ENCODE data around the gene TEX26.

TEX26 gene

GRCh38 chr13:30974350-30974749 lies 41.9 kb downstream of the TEX26 start:
- no peaks in the 10 kb centered on the region for H3K9me3 ChIP-seq (ENCODE audit: control insufficient read depth, insufficient read depth, low read length)
- no peaks in the 10 kb centered on the region for H3K27me3 ChIP-seq (ENCODE audit: control insufficient read depth, insufficient read depth, low read length)
- H3K27ac ChIP-seq (ENCODE audit: low read length) = no peak overlapping the region
- H3K4me3 ChIP-seq (ENCODE audit: low read length) = no peak overlapping the region
- DNase-seq (ENCODE audit: low read depth, low spot score) = no peak
- H3K36me3 ChIP-seq (ENCODE audit: control insufficient read depth, insufficient read depth, low read length) = no peaks in the 10 kb centered on the region
- WGBS (ENCODE audit: insufficient coverage, insufficient read length) = no CpG with 5 or more reads among the region's 2 CpGs
- H3K4me1 ChIP-seq (ENCODE audit: control insufficient read depth, insufficient read depth, low read length) = no peaks in the 10 kb centered on the region

GRCh38 chr13:30976025-30976424 lies 43.6 kb downstream of the TEX26 start:
- no peak for DNase-seq (ENCODE audit: low read depth, low spot score)
- no peaks in the 10 kb centered on the region for H3K36me3 ChIP-seq (ENCODE audit: control insufficient read depth, insufficient read depth, low read length)
- no peaks in the 10 kb centered on the region for H3K4me1 ChIP-seq (ENCODE audit: control insufficient read depth, insufficient read depth, low read length)
- H3K27ac ChIP-seq (ENCODE audit: low read length) = no peak overlapping the region
- no peaks in the 10 kb centered on the region for H3K9me3 ChIP-seq (ENCODE audit: control insufficient read depth, insufficient read depth, low read length)
- no CpG with 5 or more reads among the region's 4 CpGs for WGBS (ENCODE audit: insufficient coverage, insufficient read length)
- H3K27me3 ChIP-seq (ENCODE audit: control insufficient read depth, insufficient read depth, low read length) = no peaks in the 10 kb centered on the region
- H3K4me3 ChIP-seq (ENCODE audit: low read length) = no peak overlapping the region

- Histone ChIP-seq H3K4me3 (ENCODE audit: low read length) (no peak overlapping the region), H3K9me3 (ENCODE audit: control insufficient read depth, insufficient read depth, low read length) (no peaks in the 10 kb centered on the region), H3K27ac (ENCODE audit: low read length) (no peak overlapping the region), H3K4me1 (ENCODE audit: control insufficient read depth, insufficient read depth, low read length) (no peaks in the 10 kb centered on the region; the same call in 1 of the 2 replicates), H3K36me3 (ENCODE audit: control insufficient read depth, insufficient read depth, low read length) (no peaks in the 10 kb centered on the region), H3K27me3 (ENCODE audit: control insufficient read depth, insufficient read depth, low read length) (no peaks in the 10 kb centered on the region)
- peak; percentile 60 for DNase-seq (ENCODE audit: low read depth, low spot score)
- WGBS (ENCODE audit: insufficient coverage, insufficient read length) = no CpG with 5 or more reads among the region's 15 CpGs
Observed at GRCh38 chr13:30978981-30979956, 46.8 kb downstream of the TEX26 start.

- WGBS (ENCODE audit: insufficient coverage, insufficient read length) = no CpG with 5 or more reads among the region's 3 CpGs
- Histone ChIP-seq H3K27me3 (ENCODE audit: control insufficient read depth, insufficient read depth, low read length) (no peaks in the 10 kb centered on the region), H3K36me3 (ENCODE audit: control insufficient read depth, insufficient read depth, low read length) (no peaks in the 10 kb centered on the region), H3K4me1 (ENCODE audit: control insufficient read depth, insufficient read depth, low read length) (no peaks in the 10 kb centered on the region; the same call in 1 of the 2 replicates), H3K4me3 (ENCODE audit: low read length) (no peak overlapping the region), H3K27ac (ENCODE audit: low read length) (no peak overlapping the region), H3K9me3 (ENCODE audit: control insufficient read depth, insufficient read depth, low read length) (no peaks in the 10 kb centered on the region)
- no peak for DNase-seq (ENCODE audit: low read depth, low spot score)
Observed at GRCh38 chr13:30982506-30982905, 50.0 kb downstream of the TEX26 start.

- no peaks in the 10 kb centered on the region for H3K9me3 ChIP-seq (ENCODE audit: control insufficient read depth, insufficient read depth, low read length)
- H3K36me3 ChIP-seq (ENCODE audit: control insufficient read depth, insufficient read depth, low read length) = no peaks in the 10 kb centered on the region
- H3K4me3 ChIP-seq (ENCODE audit: low read length) = no peak overlapping the region
- H3K4me1 ChIP-seq (ENCODE audit: control insufficient read depth, insufficient read depth, low read length) = no peaks in the 10 kb centered on the region; the same call in 1 of the 2 replicates
- no peak for DNase-seq (ENCODE audit: low read depth, low spot score)
- H3K27ac ChIP-seq (ENCODE audit: low read length) = no peak overlapping the region
- no CpG with 5 or more reads among the region's 3 CpGs for WGBS (ENCODE audit: insufficient coverage, insufficient read length)
- H3K27me3 ChIP-seq (ENCODE audit: control insufficient read depth, insufficient read depth, low read length) = no peaks in the 10 kb centered on the region
Observed at GRCh38 chr13:30982906-30983305, 50.5 kb downstream of the TEX26 start.

- H3K4me3 ChIP-seq (ENCODE audit: low read length) = no peak overlapping the region
- no peaks in the 10 kb centered on the region for H3K27me3 ChIP-seq (ENCODE audit: control insufficient read depth, insufficient read depth, low read length)
- no peaks in the 10 kb centered on the region for H3K9me3 ChIP-seq (ENCODE audit: control insufficient read depth, insufficient read depth, low read length)
- no peaks in the 10 kb centered on the region; the same call in 1 of the 2 replicates for H3K4me1 ChIP-seq (ENCODE audit: control insufficient read depth, insufficient read depth, low read length)
- DNase-seq (ENCODE audit: low read depth, low spot score) = no peak
- no peaks in the 10 kb centered on the region for H3K36me3 ChIP-seq (ENCODE audit: control insufficient read depth, insufficient read depth, low read length)
- H3K27ac ChIP-seq (ENCODE audit: low read length) = no peak overlapping the region
- WGBS (ENCODE audit: insufficient coverage, insufficient read length) = no CpG with 5 or more reads among the region's 4 CpGs
Observed at GRCh38 chr13:30983431-30983830, 51.0 kb downstream of the TEX26 start.

GRCh38 chr13:30984620-30985019 lies 52.2 kb downstream of the TEX26 start:
- no CpG with 5 or more reads among the region's 4 CpGs for WGBS (ENCODE audit: insufficient coverage, insufficient read length)
- Histone ChIP-seq H3K4me1 (ENCODE audit: control insufficient read depth, insufficient read depth, low read length) (no peaks in the 10 kb centered on the region; the same call in 1 of the 2 replicates), H3K4me3 (ENCODE audit: low read length) (no peak overlapping the region), H3K27me3 (ENCODE audit: control insufficient read depth, insufficient read depth, low read length) (no peaks in the 10 kb centered on the region), H3K36me3 (ENCODE audit: control insufficient read depth, insufficient read depth, low read length) (no peaks in the 10 kb centered on the region), H3K9me3 (ENCODE audit: control insufficient read depth, insufficient read depth, low read length) (no peaks in the 10 kb centered on the region), H3K27ac (ENCODE audit: low read length) (no peak overlapping the region)
- no peak for DNase-seq (ENCODE audit: low read depth, low spot score)

GRCh38 chr13:30985637-30986205 lies 53.3 kb downstream of the TEX26 start:
- H3K27me3 ChIP-seq (ENCODE audit: control insufficient read depth, insufficient read depth, low read length) = no peaks in the 10 kb centered on the region
- no peaks in the 10 kb centered on the region; the same call in 1 of the 2 replicates for H3K4me1 ChIP-seq (ENCODE audit: control insufficient read depth, insufficient read depth, low read length)
- no peak overlapping the region for H3K4me3 ChIP-seq (ENCODE audit: low read length)
- no peak for DNase-seq (ENCODE audit: low read depth, low spot score)
- H3K36me3 ChIP-seq (ENCODE audit: control insufficient read depth, insufficient read depth, low read length) = no peaks in the 10 kb centered on the region
- no peaks in the 10 kb centered on the region for H3K9me3 ChIP-seq (ENCODE audit: control insufficient read depth, insufficient read depth, low read length)
- WGBS (ENCODE audit: insufficient coverage, insufficient read length) = no CpG with 5 or more reads among the region's 3 CpGs
- H3K27ac ChIP-seq (ENCODE audit: low read length) = no peak overlapping the region

GRCh38 chr13:30991184-30991583 lies 58.7 kb downstream of the TEX26 start:
- Histone ChIP-seq H3K27ac (ENCODE audit: low read length) (no peak overlapping the region), H3K4me3 (ENCODE audit: low read length) (no peak overlapping the region), H3K27me3 (ENCODE audit: control insufficient read depth, insufficient read depth, low read length) (no peaks in the 10 kb centered on the region), H3K9me3 (ENCODE audit: control insufficient read depth, insufficient read depth, low read length) (no peaks in the 10 kb centered on the region), H3K4me1 (ENCODE audit: control insufficient read depth, insufficient read depth, low read length) (no peaks in the 10 kb centered on the region), H3K36me3 (ENCODE audit: control insufficient read depth, insufficient read depth, low read length) (no peaks in the 10 kb centered on the region)
- no peak for DNase-seq (ENCODE audit: low read depth, low spot score)
- no CpG with 5 or more reads among the region's 8 CpGs for WGBS (ENCODE audit: insufficient coverage, insufficient read length)

- H3K4me3 ChIP-seq (ENCODE audit: low read length) = no peak overlapping the region
- no peaks in the 10 kb centered on the region for H3K9me3 ChIP-seq (ENCODE audit: control insufficient read depth, insufficient read depth, low read length)
- H3K27me3 ChIP-seq (ENCODE audit: control insufficient read depth, insufficient read depth, low read length) = no peaks in the 10 kb centered on the region
- no peaks in the 10 kb centered on the region for H3K36me3 ChIP-seq (ENCODE audit: control insufficient read depth, insufficient read depth, low read length)
- H3K27ac ChIP-seq (ENCODE audit: low read length) = no peak overlapping the region
- no peak for DNase-seq (ENCODE audit: low read depth, low spot score)
- WGBS (ENCODE audit: insufficient coverage, insufficient read length) = no CpG with 5 or more reads among the region's 7 CpGs
- no peaks in the 10 kb centered on the region for H3K4me1 ChIP-seq (ENCODE audit: control insufficient read depth, insufficient read depth, low read length)
Observed at GRCh38 chr13:30991922-30992321, 59.5 kb downstream of the TEX26 start.

Data from iPS DF 6.9 (cell line).